HEK293 (cell line): ENCODE measurements around the gene CUEDC1.

Experiments used
- IKZF3 ChIP-seq: fragments of 450-650 bp; IDR thresholded peaks from 2 replicates; pipeline ENCODE4 v1.5.0; 2018; ENCODE audit warnings: missing biosample characterization, mild to moderate bottlenecking, missing genetic modification characterization, moderate library complexity
- KLF1 ChIP-seq: fragments of 450-650 bp; formaldehyde crosslinking; IDR thresholded peaks from 2 replicates; pipeline ENCODE4 v1.5.1; 2016; ENCODE audit warnings: missing biosample characterization, missing genetic modification characterization
- KLF8 ChIP-seq: fragments of 450-650 bp; formaldehyde crosslinking; IDR thresholded peaks from 2 replicates; pipeline ENCODE4 v1.5.1; 2016; ENCODE audit warnings: missing biosample characterization, missing genetic modification characterization
- MZF1 ChIP-seq: fragments of 450-650 bp; formaldehyde crosslinking; IDR thresholded peaks from 2 replicates; pipeline ENCODE4 v1.5.1; 2017; ENCODE audit warnings: missing biosample characterization, missing genetic modification characterization, borderline replicate concordance
- OSR2 ChIP-seq: fragments of 450-650 bp; formaldehyde crosslinking; IDR thresholded peaks from 2 replicates; pipeline ENCODE4 v1.5.1; 2016; ENCODE audit warnings: missing biosample characterization, missing genetic modification characterization
- TSHZ1 ChIP-seq: fragments of 450-650 bp; formaldehyde crosslinking; IDR thresholded peaks from 2 replicates; pipeline ENCODE4 v1.5.1; 2016; ENCODE audit warnings: missing biosample characterization, missing genetic modification characterization, borderline replicate concordance
- WT1 ChIP-seq: fragments of 450-650 bp; formaldehyde crosslinking; IDR thresholded peaks from 2 replicates; pipeline ENCODE4 v1.5.1; 2016; ENCODE audit warnings: missing biosample characterization, missing genetic modification characterization
- ZBTB10 ChIP-seq: fragments of 450-650 bp; formaldehyde crosslinking; IDR thresholded peaks from 2 replicates; pipeline ENCODE4 v1.5.1; 2016; ENCODE audit warnings: missing biosample characterization, missing genetic modification characterization
- ZBTB48 ChIP-seq: fragments of 450-650 bp; formaldehyde crosslinking; IDR thresholded peaks from 2 replicates; pipeline ENCODE4 v1.5.1; 2016; ENCODE audit warnings: missing biosample characterization, missing genetic modification characterization
- ZNF354C ChIP-seq: fragments of 450-650 bp; formaldehyde crosslinking; IDR thresholded peaks from 2 replicates; pipeline ENCODE4 v1.5.1; 2016; ENCODE audit warnings: missing biosample characterization, missing genetic modification characterization, low read depth, borderline replicate concordance
- ZNF398 ChIP-seq: fragments of 450-650 bp; formaldehyde crosslinking; IDR thresholded peaks from 2 replicates; pipeline ENCODE4 v1.5.1; 2017; ENCODE audit warnings: missing biosample characterization, missing genetic modification characterization
- ZNF423 ChIP-seq: fragments of 450-650 bp; formaldehyde crosslinking; IDR thresholded peaks from 2 replicates; pipeline ENCODE4 v1.5.1; 2016; ENCODE audit warnings: missing biosample characterization, missing genetic modification characterization
- ZNF544 ChIP-seq: fragments of 450-650 bp; formaldehyde crosslinking; IDR thresholded peaks from 2 replicates; pipeline ENCODE4 v1.5.0; 2017; ENCODE audit warnings: missing biosample characterization, missing genetic modification characterization
- ZNF558 ChIP-seq: fragments of 450-650 bp; formaldehyde crosslinking; IDR thresholded peaks from 2 replicates; pipeline ENCODE4 v1.5.1; 2016; ENCODE audit warnings: missing biosample characterization, missing genetic modification characterization
- ZNF654 ChIP-seq: fragments of 450-650 bp; formaldehyde crosslinking; IDR thresholded peaks from 2 replicates; pipeline ENCODE4 v1.5.1; 2016; ENCODE audit warnings: low read depth, missing biosample characterization, missing genetic modification characterization
- ZNF658 ChIP-seq: fragments of 450-650 bp; formaldehyde crosslinking; IDR thresholded peaks from 2 replicates; pipeline ENCODE4; 2016; ENCODE audit warnings: missing biosample characterization, missing genetic modification characterization
- ZNF660 ChIP-seq: fragments of 450-650 bp; IDR thresholded peaks from 2 replicates; pipeline ENCODE4 v1.5.1; 2018; ENCODE audit warnings: missing biosample characterization, mild to moderate bottlenecking, missing genetic modification characterization
- ZNF664 ChIP-seq: fragments of 450-650 bp; formaldehyde crosslinking; IDR thresholded peaks from 2 replicates; pipeline ENCODE4 v1.5.1; 2016; ENCODE audit warnings: missing biosample characterization, missing genetic modification characterization
- ZNF670 ChIP-seq: fragments of 450-650 bp; formaldehyde crosslinking; IDR thresholded peaks from 2 replicates; pipeline ENCODE4 v1.5.1; 2016; ENCODE audit warnings: missing biosample characterization, missing genetic modification characterization, low read depth
- ZNF791 ChIP-seq: fragments of 450-650 bp; formaldehyde crosslinking; IDR thresholded peaks from 2 replicates; pipeline ENCODE4 v1.5.1; 2016; ENCODE audit warnings: missing biosample characterization, missing genetic modification characterization
- TF ChIP-seq, protein P1 (sequence below): fragments of 450-650 bp; formaldehyde crosslinking; IDR thresholded peaks from 2 replicates; pipeline ENCODE4 v1.5.1; 2016; ENCODE audit warnings: missing biosample characterization, missing genetic modification characterization
- TF ChIP-seq, protein P2 (sequence below): fragments of 450-650 bp; formaldehyde crosslinking; IDR thresholded peaks from 2 replicates; pipeline ENCODE4 v1.5.1; 2016; ENCODE audit warnings: missing biosample characterization, missing genetic modification characterization

CUEDC1 gene

DNA sequence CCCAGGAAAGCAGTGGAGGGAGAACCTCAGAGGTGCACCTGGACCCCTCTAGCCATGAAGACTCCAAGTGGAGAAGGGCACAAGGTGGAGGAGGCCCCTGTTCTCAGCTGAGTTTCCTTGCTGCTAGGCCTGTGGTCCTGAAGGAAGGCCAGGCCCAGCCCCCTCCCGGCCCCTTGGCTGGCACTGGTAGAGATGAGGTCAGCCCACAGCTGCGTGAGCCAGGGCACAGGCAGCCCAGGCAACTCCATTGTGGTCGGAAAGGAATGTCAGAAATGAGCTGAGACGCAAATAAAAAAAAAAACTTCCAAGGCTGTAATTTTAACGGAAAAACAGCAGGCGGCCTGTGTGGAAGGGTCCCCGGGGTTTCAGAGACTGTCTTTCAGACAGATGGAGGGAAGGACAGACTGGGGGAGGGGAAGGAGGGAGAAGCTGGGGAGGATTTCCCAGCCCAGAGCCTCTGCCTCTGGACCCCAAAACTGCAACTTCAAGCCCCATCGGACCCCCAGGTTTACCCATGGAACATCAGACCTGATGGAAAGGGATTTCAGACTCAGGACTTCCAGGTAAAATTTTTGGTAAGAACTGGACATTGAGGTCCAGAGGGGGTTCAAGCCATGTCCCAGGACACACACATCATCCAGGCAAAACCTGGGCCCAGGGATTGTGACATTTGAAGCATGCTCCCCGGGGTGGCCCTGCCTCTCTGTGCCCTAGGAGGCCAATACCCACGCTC, 79.8 kb downstream of the CUEDC1 start (continued):
- TF ChIP-seq WT1: no peak
- TF ChIP-seq ZNF354C (tag by site-specific recombination): no peak
- TF ChIP-seq ZNF423 (tag by site-specific recombination): peak; percentile 76
- no peak for TF ChIP-seq ZNF670 (tag by site-specific recombination)
- TF ChIP-seq KLF1: no peak
- peak; percentile 82 for TF ChIP-seq ZBTB48
- no peak for TF ChIP-seq ZNF791
- TF ChIP-seq, protein P1, sequence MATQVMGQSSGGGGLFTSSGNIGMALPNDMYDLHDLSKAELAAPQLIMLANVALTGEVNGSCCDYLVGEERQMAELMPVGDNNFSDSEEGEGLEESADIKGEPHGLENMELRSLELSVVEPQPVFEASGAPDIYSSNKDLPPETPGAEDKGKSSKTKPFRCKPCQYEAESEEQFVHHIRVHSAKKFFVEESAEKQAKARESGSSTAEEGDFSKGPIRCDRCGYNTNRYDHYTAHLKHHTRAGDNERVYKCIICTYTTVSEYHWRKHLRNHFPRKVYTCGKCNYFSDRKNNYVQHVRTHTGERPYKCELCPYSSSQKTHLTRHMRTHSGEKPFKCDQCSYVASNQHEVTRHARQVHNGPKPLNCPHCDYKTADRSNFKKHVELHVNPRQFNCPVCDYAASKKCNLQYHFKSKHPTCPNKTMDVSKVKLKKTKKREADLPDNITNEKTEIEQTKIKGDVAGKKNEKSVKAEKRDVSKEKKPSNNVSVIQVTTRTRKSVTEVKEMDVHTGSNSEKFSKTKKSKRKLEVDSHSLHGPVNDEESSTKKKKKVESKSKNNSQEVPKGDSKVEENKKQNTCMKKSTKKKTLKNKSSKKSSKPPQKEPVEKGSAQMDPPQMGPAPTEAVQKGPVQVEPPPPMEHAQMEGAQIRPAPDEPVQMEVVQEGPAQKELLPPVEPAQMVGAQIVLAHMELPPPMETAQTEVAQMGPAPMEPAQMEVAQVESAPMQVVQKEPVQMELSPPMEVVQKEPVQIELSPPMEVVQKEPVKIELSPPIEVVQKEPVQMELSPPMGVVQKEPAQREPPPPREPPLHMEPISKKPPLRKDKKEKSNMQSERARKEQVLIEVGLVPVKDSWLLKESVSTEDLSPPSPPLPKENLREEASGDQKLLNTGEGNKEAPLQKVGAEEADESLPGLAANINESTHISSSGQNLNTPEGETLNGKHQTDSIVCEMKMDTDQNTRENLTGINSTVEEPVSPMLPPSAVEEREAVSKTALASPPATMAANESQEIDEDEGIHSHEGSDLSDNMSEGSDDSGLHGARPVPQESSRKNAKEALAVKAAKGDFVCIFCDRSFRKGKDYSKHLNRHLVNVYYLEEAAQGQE (tag by site-specific recombination): no peak
- peak; percentile 59 for TF ChIP-seq TSHZ1
- TF ChIP-seq KLF8 (tag by site-specific recombination): 0 out of 2 replicates have a peak, but pooled peaks have one; percentile 22
- no peak for TF ChIP-seq OSR2
- TF ChIP-seq MZF1 (tag by site-specific recombination): no peak
- no peak for TF ChIP-seq ZNF544 (tag by site-specific recombination)
- 0 out of 2 replicates have a peak, but pooled peaks have one; percentile 21 for TF ChIP-seq ZBTB10 (tag by site-specific recombination)
- TF ChIP-seq, protein P2, sequence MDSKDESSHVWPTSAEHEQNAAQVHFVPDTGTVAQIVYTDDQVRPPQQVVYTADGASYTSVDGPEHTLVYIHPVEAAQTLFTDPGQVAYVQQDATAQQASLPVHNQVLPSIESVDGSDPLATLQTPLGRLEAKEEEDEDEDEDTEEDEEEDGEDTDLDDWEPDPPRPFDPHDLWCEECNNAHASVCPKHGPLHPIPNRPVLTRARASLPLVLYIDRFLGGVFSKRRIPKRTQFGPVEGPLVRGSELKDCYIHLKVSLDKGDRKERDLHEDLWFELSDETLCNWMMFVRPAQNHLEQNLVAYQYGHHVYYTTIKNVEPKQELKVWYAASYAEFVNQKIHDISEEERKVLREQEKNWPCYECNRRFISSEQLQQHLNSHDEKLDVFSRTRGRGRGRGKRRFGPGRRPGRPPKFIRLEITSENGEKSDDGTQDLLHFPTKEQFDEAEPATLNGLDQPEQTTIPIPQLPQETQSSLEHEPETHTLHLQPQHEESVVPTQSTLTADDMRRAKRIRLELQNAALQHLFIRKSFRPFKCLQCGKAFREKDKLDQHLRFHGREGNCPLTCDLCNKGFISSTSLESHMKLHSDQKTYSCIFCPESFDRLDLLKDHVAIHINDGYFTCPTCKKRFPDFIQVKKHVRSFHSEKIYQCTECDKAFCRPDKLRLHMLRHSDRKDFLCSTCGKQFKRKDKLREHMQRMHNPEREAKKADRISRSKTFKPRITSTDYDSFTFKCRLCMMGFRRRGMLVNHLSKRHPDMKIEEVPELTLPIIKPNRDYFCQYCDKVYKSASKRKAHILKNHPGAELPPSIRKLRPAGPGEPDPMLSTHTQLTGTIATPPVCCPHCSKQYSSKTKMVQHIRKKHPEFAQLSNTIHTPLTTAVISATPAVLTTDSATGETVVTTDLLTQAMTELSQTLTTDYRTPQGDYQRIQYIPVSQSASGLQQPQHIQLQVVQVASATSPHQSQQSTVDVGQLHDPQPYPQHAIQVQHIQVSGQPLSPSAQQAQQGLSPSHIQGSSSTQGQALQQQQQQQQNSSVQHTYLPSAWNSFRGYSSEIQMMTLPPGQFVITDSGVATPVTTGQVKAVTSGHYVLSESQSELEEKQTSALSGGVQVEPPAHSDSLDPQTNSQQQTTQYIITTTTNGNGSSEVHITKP (tag by site-specific recombination): peak; percentile 72
- TF ChIP-seq ZNF558 (tag by site-specific recombination): peak; percentile 76; the same call in 1 of the 2 replicates
- TF ChIP-seq ZNF654 (tag by site-specific recombination): peak; percentile 20; the same call in 1 of the 2 replicates
- TF ChIP-seq IKZF3: peak; percentile 82
- TF ChIP-seq ZNF660 (tag by site-specific recombination): peak; percentile 79
- TF ChIP-seq ZNF658: no peak
- no peak for TF ChIP-seq ZNF664 (tag by site-specific recombination)
- TF ChIP-seq ZNF398 (tag by site-specific recombination): peak; percentile 41
